Peyer's patch (tissue), 4 donors: ENCODE results near the gene SLC66A2.

Experiments used
- POLR2A ChIP-seq, 2 donors: fragments of 450-650 bp; IDR thresholded peaks; one replicate each; pipeline ENCODE4 v1.5.1; 2017; ENCODE audit warnings: antibody characterized with exemption in 2 of 2, mild to moderate bottlenecking in 2 of 2, moderate library complexity in 2 of 2
- TF ChIP-seq, protein P1 (sequence below), 6 experiments: fragments of 450-650 bp in 4 of 6; fragments of 200-600 bp in 2 of 6; sonication (generic) in 1 of 6; IDR thresholded peaks; one replicate each; pipeline ENCODE4 v1.5.1; 2017 to 2019; ENCODE audit warnings: antibody characterized with exemption in 6 of 6, mild to moderate bottlenecking in 3 of 6, moderate library complexity in 1 of 6

DNA sequence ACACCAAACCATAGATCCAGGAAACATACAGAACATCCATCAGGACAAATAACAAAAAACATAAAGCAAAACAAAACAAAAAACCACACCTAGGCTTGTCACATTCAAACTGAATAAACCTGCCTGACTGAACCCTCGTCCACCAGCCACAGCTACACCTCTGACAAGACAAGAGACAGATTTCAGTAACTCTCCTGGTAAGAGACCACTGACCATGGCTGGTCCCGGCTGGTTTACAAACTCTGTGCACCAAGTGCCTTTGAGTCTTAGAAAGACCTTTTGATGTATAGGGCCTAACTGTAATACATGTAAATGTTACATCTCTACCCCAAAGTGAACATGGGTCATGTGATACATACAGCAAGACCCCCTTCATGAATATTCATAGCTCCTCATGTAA lies 4.8 kb upstream of the SLC66A2 start:
- TF ChIP-seq, protein P1, sequence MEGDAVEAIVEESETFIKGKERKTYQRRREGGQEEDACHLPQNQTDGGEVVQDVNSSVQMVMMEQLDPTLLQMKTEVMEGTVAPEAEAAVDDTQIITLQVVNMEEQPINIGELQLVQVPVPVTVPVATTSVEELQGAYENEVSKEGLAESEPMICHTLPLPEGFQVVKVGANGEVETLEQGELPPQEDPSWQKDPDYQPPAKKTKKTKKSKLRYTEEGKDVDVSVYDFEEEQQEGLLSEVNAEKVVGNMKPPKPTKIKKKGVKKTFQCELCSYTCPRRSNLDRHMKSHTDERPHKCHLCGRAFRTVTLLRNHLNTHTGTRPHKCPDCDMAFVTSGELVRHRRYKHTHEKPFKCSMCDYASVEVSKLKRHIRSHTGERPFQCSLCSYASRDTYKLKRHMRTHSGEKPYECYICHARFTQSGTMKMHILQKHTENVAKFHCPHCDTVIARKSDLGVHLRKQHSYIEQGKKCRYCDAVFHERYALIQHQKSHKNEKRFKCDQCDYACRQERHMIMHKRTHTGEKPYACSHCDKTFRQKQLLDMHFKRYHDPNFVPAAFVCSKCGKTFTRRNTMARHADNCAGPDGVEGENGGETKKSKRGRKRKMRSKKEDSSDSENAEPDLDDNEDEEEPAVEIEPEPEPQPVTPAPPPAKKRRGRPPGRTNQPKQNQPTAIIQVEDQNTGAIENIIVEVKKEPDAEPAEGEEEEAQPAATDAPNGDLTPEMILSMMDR (IDR thresholded peaks at IDR 0.05), result no peak
- TF ChIP-seq POLR2A (IDR thresholded peaks at IDR 0.05), result no peak
